ENCODE results near the gene NKAIN2. TPM values are rescaled to one million over a fixed set of nuclear protein-coding genes. Genes with fewer than 3 reads are reported as not detected.

The NKAIN2 gene
- total RNA-seq, 4 donors from 2014 or later: 0.31 to 0.58 (median 0.39) TPM; not detected in 1

DNA sequence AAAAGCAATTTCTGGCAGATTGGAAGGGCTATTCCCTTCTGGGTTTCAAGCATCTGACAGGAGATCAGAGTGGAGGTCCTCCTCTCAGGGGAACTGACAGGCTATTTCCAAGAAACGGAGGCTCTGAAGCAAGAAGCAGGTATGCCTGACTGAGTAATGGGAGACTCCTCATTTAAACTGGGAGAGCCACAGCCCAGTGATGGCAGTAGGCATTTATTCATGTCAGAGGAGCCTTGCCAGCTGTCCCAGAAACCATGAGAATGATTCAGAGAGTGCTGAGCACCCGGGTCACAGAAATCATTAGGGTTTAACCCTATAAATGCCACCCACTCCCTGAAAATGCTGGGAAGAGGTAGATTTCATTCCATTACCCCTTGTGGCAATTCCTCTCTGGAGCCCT is 911.1 kb downstream of the NKAIN2 start:
- in situ Hi-C loops (cut with MboI; ENCODE audit: low sequenced_read_pairs in 4 of 4): no loop called here
- H3K4me3 ChIP-seq: no peak overlapping the region
- no peaks in the 10 kb centered on the region for H3K4me1 ChIP-seq
- DNase-seq (no peak), ATAC-seq (no peak)
- no peak overlapping the region for H3K27ac ChIP-seq
- no peaks in the 10 kb centered on the region for H3K27me3 ChIP-seq
- H3K9me3 ChIP-seq: no peaks in the 10 kb centered on the region
- no peaks in the 10 kb centered on the region for H3K36me3 ChIP-seq
- intact Hi-C loops (cut with DNase I; ENCODE audit: low total_unique reads): loop anchor here (5.0 kb wide), 1 partner anchor 372 kb away; no protein-coding TSS in a partner anchor
- TF ChIP-seq, protein P1, sequence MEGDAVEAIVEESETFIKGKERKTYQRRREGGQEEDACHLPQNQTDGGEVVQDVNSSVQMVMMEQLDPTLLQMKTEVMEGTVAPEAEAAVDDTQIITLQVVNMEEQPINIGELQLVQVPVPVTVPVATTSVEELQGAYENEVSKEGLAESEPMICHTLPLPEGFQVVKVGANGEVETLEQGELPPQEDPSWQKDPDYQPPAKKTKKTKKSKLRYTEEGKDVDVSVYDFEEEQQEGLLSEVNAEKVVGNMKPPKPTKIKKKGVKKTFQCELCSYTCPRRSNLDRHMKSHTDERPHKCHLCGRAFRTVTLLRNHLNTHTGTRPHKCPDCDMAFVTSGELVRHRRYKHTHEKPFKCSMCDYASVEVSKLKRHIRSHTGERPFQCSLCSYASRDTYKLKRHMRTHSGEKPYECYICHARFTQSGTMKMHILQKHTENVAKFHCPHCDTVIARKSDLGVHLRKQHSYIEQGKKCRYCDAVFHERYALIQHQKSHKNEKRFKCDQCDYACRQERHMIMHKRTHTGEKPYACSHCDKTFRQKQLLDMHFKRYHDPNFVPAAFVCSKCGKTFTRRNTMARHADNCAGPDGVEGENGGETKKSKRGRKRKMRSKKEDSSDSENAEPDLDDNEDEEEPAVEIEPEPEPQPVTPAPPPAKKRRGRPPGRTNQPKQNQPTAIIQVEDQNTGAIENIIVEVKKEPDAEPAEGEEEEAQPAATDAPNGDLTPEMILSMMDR (IDR thresholded peaks at IDR 0.05 in 4 of 5, conservative IDR thresholded peaks at IDR 0.05 in 1 of 5): no peak
- no peak for TF ChIP-seq POLR2A (IDR thresholded peaks at IDR 0.05)

DNA sequence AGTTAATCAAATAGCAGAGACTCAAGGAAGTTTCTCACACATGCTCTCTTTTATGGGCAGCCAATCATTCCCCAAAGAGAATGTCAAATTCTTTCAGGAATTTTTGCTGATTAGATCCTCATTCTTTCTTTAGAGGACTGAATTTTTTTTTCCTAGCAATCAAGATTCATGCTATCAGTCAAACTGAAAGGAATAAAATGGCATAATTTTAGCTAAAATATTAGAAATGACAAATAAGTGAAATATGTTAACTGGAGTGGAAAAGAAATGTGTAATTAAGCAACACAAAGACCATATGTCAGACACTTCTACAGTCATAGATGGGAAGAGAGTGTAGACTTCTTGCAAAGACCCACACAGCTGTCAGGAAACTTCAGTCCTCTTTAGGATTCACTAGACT is 916.2 kb downstream of the NKAIN2 start:
- ATAC-seq: no peak
- Histone ChIP-seq H3K4me1 (no peaks in the 10 kb centered on the region), H3K9me3 (no peaks in the 10 kb centered on the region), H3K4me3 (no peak overlapping the region), H3K36me3 (no peaks in the 10 kb centered on the region), H3K27ac (no peak overlapping the region), H3K27me3 (no peaks in the 10 kb centered on the region)
- TF ChIP-seq POLR2A (IDR thresholded peaks at IDR 0.05): no peak
- TF ChIP-seq, protein P1 (IDR thresholded peaks at IDR 0.05 in 4 of 5, conservative IDR thresholded peaks at IDR 0.05 in 1 of 5): no peak
- in situ Hi-C loops (cut with MboI; ENCODE audit: low sequenced_read_pairs in 4 of 4) (no loop called here), intact Hi-C loops (cut with DNase I; ENCODE audit: low total_unique reads) (loop anchor here (5.0 kb wide), 1 partner anchor 378 kb away; no protein-coding TSS in a partner anchor)
- no peak for DNase-seq

DNA sequence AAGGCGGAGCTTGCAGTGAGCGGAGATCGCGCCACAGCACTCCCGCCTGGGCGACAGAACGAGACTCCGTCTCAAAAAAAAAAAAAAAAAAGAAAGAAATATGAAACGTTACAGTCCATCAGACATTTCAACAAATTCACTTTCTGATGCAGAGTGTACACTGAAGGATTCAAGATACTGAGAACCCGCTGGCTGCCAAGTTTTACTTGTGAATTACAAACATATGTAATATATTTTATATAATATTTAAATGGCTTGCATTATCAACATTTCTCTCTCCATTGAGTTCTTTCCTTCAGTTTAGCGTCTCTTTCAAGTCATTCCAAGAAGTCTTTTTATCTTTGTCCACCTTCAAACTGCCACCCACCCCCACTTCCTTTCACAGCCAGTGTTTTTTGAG is 917.7 kb downstream of the NKAIN2 start:
- intact Hi-C loops (cut with DNase I; ENCODE audit: low total_unique reads) (no loop called here), in situ Hi-C loops (cut with MboI; ENCODE audit: low sequenced_read_pairs in 4 of 4) (no loop called here)
- H3K4me3 ChIP-seq: no peak overlapping the region
- no peaks in the 10 kb centered on the region for H3K9me3 ChIP-seq
- no peaks in the 10 kb centered on the region for H3K4me1 ChIP-seq
- no peak overlapping the region for H3K27ac ChIP-seq
- TF ChIP-seq, protein P1 (IDR thresholded peaks at IDR 0.05 in 4 of 5, conservative IDR thresholded peaks at IDR 0.05 in 1 of 5): no peak
- no peak for TF ChIP-seq POLR2A (IDR thresholded peaks at IDR 0.05)
- ATAC-seq (no peak), DNase-seq (no peak)
- H3K27me3 ChIP-seq: no peaks in the 10 kb centered on the region
- no peaks in the 10 kb centered on the region for H3K36me3 ChIP-seq

DNA sequence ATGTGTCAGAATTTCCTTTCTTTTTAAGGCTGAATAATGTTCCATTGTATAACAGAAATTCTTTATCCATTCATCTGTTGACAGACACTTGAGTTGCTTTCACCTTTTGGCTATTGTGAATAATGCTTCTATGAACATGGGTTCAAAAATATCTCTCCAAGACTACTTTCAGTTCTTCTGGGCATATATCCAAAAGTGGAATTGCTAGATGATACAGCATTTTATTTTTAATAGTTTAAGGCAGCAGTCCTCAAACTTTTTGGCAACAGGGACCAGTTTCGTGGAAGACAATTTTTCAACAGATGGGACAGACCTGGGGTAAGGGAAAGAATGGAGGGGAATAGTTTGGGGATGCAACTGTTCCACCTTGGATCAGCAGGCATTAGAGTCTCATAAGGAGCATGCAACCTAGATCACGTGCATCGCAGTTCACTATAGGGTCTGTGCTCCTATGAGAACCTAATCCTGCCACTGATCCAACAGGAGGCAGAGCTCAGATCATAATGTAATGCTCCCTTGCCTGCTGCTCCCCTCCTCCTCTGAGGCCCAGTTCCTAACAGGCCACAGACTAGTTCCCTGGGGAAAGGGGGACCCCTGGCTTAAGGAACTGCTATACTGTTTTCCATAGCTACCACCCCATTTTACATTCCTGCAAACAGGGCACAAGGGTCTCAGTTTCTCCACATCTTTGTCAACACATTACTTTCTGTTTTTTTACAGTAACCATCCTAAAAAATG is 918.6 kb downstream of the NKAIN2 start:
- Histone ChIP-seq H3K36me3 (no peaks in the 10 kb centered on the region), H3K27me3 (no peaks in the 10 kb centered on the region), H3K4me1 (no peaks in the 10 kb centered on the region), H3K9me3 (no peaks in the 10 kb centered on the region), H3K27ac (no peak overlapping the region), H3K4me3 (no peak overlapping the region)
- intact Hi-C loops (cut with DNase I; ENCODE audit: low total_unique reads) (no loop called here), in situ Hi-C loops (cut with MboI; ENCODE audit: low sequenced_read_pairs in 4 of 4) (no loop called here)
- no peak for ATAC-seq
- DNase-seq: no peak
- TF ChIP-seq POLR2A (IDR thresholded peaks at IDR 0.05): no peak
- TF ChIP-seq, protein P1 (IDR thresholded peaks at IDR 0.05 in 4 of 5, conservative IDR thresholded peaks at IDR 0.05 in 1 of 5): no peak
